ENCODE measurements around the gene SORCS3.

Gene SORCS3

DNA sequence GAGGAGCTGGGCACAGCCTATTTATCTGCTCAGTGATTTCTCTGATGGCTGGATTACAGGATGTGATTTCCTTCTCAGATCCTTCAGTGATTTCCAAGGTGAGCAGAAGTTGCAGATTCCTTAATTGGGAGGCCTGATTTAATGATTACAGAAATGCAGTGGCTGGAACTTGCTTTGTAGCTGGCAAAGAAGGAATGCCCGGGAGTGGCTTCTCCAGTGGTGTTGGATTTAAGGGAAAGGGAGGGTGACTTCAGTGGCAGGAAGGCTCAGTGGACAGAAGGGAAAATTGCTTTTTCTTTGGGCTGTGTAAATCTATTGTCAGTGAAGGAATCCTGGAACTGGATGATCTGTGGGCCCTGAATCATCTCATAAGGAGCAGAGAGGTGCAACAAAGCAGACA, 5.1 kb downstream of the SORCS3 start:
- FAIRE-seq, result no peak

- no peak for FAIRE-seq
These were observed 7.3 kb downstream of the SORCS3 start for GRCh38 chr10:104648421-104648820.

- FAIRE-seq, result no peak
These were observed 9.0 kb downstream of the SORCS3 start for GRCh38 chr10:104650072-104650471.

DNA sequence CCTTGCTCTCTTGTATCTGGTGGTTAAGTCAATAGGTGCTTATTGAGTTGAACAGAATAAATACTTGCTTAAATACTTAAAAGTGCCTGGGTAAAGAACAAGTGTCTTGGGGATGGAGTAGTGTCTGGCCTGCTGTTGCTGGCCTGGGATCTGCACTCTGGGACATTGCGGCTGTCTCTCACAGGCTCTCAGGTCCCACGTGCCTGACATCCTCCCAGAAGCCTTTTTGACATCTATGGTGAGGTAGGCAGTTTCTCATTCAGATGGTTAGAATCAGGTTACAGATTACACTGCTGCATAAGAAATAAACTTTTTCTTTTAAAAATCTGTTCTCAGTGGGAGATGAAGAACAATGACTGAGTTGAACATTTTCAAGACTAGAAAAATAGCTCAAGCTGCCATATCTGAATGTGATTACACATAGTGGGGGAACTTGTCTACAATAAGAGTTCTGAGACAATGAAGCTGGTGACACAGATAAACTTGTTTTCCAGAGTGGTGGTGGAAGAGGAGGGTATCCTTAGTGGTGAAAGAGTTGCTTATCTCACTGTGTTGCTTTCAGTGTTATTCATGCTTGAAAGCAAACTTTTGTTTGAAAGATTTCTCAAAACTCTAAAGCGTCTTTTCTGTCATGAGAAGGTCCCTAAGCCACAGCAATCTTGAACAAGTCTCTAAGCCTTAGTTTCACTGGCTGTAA, 9.7 kb downstream of the SORCS3 start:
- FAIRE-seq, result no peak

GRCh38 chr10:104657036-104657435, 15.9 kb downstream of the SORCS3 start:
- no peak for FAIRE-seq

GRCh38 chr10:104657457-104657856, 16.4 kb downstream of the SORCS3 start:
- no peak for FAIRE-seq

DNA sequence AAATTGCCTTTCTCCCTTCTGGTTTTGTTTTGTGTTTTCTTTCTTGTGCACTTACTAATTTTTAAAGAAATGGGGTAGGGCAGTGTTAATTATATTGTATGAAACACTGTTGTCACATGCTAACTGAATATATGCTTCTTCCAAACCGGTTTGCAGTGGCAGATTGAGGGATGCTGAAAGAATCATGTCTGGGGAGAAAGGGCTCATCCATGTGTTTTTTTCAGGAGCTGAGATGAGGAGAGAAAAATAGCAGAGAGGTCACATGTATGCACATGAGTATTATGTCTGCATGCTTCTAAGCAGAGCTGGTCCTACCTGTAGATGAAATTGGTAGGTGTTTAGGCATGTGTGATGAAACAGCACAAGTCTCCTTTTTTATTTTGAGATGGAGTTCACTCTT, 17.0 kb downstream of the SORCS3 start:
- no peak for FAIRE-seq

DNA sequence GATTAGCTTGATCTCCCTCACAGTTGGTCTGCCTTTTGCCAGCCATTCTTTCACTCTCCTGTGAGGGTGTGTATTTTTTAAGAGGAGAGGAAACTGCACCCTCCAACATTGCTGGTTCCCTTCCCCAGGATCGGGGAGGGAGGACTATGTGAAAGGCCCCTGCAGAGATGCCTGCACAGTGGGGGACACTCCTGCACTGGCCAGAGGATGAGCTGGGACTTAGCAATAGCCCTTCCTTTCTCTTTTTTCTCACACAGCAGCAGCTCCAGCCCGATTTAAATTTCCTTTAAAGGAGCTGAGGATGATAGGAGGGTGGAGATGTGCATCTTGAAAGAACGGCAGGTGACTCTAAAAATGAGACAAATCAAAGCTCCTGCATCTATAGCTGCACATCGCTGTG, 18.7 kb downstream of the SORCS3 start:
- no peak for FAIRE-seq

- FAIRE-seq, result no peak
These were observed 22.0 kb downstream of the SORCS3 start for GRCh38 chr10:104663076-104663475.

GRCh38 chr10:104663563-104663962, 22.5 kb downstream of the SORCS3 start:
- no peak for FAIRE-seq

DNA sequence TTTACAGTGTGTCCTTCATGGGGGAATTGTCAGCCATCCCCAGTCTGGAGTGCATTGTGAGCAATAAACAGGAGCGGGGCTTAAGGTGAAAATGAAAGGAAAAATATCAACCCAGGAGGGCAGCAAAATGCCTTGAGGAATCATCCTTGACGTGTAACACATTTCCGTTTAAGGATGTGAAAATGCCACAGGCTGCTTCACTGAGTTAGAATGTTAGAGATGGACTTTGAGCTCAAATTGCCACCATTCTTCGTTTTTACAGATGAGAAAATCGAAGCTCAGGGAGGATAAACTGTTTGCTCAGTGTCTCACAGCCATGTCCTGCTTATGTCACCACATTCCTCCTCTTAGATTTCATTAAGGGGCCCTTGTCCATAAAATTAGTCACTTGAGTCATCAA, 23.1 kb downstream of the SORCS3 start:
- FAIRE-seq, result no peak

DNA sequence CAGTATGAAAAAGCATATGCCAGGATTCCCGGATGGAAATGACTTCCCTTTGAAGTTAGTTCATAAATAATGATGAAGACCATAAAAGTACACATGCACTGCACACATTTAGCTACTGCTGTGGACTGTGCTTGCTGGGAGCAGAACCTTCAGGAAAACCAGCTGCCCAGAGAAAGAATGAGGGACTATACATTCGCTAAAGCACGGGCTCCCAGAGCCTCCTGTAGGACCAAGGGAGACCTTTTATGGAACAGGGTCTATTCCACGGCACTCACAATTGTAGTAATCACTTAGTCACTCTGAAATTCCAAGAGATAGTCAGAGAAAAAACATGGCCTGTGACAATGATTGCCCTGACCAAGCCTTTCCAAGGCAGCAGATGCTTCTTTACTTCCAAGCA, 24.1 kb downstream of the SORCS3 start:
- FAIRE-seq, result no peak

DNA sequence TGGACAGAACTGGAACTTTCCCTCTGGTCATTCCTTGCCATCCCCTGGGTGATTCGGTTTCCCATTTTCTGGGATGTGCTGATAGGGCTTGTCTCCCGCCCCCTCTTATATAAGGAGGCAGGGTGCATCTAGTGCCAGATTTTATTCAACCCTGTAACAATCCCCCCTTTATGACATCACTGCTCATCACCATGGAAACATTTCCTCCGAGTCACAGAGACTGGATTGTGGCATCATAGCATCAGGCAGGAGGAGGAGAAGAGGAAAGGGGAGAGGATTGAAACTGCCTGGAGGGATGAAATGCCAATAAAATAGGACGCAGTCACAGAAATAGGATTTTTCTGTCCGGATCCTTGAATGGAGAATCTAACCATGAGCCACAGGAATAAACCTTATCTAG, 25.0 kb downstream of the SORCS3 start:
- no peak for FAIRE-seq

- FAIRE-seq, result no peak
These were observed 35.8 kb downstream of the SORCS3 start for GRCh38 chr10:104676874-104677273.

GRCh38 chr10:104678658-104679057, 37.6 kb downstream of the SORCS3 start:
- no peak for FAIRE-seq

DNA sequence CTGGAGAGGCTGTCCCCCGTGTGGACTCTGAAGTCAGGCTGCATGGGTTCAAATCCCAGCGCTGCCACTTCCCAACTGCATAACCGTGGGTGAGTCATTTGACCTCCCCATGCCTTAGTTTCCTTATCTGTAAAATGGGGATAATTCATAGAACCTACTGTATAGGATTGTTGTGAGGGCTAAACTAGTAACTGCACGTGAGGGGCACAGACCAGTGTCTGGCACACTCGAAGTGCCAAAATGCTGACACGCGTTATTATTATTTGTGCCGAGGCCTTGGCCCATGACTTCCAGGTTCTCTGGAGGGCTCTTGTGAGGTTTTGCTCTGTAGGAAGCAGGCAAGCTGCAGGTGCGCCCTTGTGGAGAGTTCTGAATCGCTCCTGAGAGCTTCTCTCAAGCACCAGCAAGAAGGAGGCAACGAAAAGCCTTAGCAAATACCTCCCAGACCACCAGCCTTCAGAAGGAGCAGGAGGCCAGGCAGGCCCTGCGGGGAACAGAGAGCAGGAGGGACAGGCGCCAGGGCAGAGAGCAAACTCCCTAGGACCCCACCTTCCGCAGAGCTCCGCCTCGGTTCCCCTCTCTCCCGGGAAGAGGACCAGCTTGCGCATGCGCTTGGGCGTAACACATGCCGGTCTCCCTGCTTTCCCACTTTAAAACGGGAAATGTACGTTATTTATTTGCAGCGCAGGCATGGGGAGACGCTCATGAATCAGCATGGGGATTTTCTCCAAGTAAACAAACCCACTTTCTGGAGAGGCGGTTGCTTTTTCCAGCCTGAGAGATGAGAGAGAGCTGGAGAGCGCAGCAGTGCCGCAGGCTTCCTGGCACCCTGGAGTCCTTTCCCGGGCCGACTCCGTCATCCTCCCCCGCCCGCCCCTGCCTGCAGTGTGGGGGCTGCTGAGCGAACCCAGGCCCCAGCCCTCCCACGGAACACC, 39.6 kb downstream of the SORCS3 start:
- no peak for FAIRE-seq

- no peak for FAIRE-seq
These were observed 40.4 kb downstream of the SORCS3 start for GRCh38 chr10:104681485-104681884.

- FAIRE-seq, result no peak
These were observed 42.5 kb downstream of the SORCS3 start for GRCh38 chr10:104683567-104683966.

- FAIRE-seq, result no peak
These were observed 45.7 kb downstream of the SORCS3 start for GRCh38 chr10:104686829-104687228.

- FAIRE-seq, result no peak
These were observed 47.4 kb downstream of the SORCS3 start for GRCh38 chr10:104688251-104689042.

DNA sequence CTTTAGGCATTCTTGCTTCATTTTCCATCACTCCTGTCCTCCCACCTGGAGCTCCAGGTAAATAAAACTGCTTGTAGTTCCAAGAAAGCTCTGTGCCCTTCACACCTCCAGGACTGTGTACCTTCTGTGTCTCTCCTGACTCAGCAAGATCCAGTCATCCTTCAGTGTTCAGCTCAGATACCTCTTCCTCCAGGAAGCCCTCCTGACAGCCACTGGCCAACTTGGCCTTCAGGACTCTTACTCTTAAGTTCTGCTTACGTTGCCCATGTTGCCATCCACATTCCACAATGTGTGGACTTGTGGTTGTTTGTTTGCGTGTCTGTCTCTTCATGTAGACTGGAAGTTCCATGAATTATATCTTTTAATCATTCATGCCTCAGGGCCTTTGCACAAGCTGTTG, 48.0 kb downstream of the SORCS3 start:
- no peak for FAIRE-seq

GRCh38 chr10:104689547-104689946, 48.5 kb downstream of the SORCS3 start:
- no peak for FAIRE-seq

- FAIRE-seq, result no peak
These were observed 49.0 kb downstream of the SORCS3 start for GRCh38 chr10:104690101-104690500.
